RCC 7860 (cell line): ENCODE measurements around the gene ENO4.

Experiments
- DNase-seq: peaks from one replicate; pipeline ENCODE4 v3.0.0-alpha.2; 2015; ENCODE audit warnings: low spot score
- FAIRE-seq: peaks from 2 replicates; lab custom pipeline; 2012; peaks lifted over from hg19 to GRCh38; lab: Jason Lieb, UNC

Gene ENO4

GRCh38 chr10:116849248-116850057, at the start of gene ENO4:
TSS of gene ENO4 (plus strand) at chr10:116849499. CDS start at chr10:116849567, 68 bp downstream.
- DNase-seq, result peak; percentile 76
- FAIRE-seq, result no peak

- FAIRE-seq, result no peak
- DNase-seq, result no peak
Measured at GRCh38 chr10:116800286-116800929, 48.9 kb upstream of the ENO4 start.

- FAIRE-seq (no peak), DNase-seq (no peak)
Measured at GRCh38 chr10:116801658-116802057, 47.6 kb upstream of the ENO4 start.

- DNase-seq (no peak), FAIRE-seq (no peak)
Measured at GRCh38 chr10:116802474-116802873, 46.8 kb upstream of the ENO4 start.

GRCh38 chr10:116802876-116803275, 46.4 kb upstream of the ENO4 start:
- DNase-seq, result no peak
- FAIRE-seq, result no peak

GRCh38 chr10:116803451-116804249, 45.6 kb upstream of the ENO4 start:
- no peak for FAIRE-seq
- no peak for DNase-seq

- no peak for FAIRE-seq
Measured at GRCh38 chr10:116808706-116809105, 40.6 kb upstream of the ENO4 start.

GRCh38 chr10:116809483-116810119, 39.7 kb upstream of the ENO4 start:
- DNase-seq (no peak), FAIRE-seq (no peak)

More at GRCh38 chr10:116808706-116809105, 40.6 kb upstream of the ENO4 start:
- DNase-seq, result no peak

- no peak for FAIRE-seq
- no peak for DNase-seq
Measured at GRCh38 chr10:116810120-116810500, 39.2 kb upstream of the ENO4 start.

- no peak for FAIRE-seq
- DNase-seq, result no peak
Measured at GRCh38 chr10:116810895-116811294, 38.4 kb upstream of the ENO4 start.

GRCh38 chr10:116811691-116812090, 37.6 kb upstream of the ENO4 start:
- DNase-seq, result no peak
- no peak for FAIRE-seq

GRCh38 chr10:116815641-116816415, 33.5 kb upstream of the ENO4 start:
- DNase-seq, result peak; percentile 84
- FAIRE-seq, result peak; percentile 89

- FAIRE-seq (no peak), DNase-seq (no peak)
Measured at GRCh38 chr10:116817178-116817577, 32.1 kb upstream of the ENO4 start.

GRCh38 chr10:116817780-116818343, 31.4 kb upstream of the ENO4 start:
- DNase-seq (no peak), FAIRE-seq (no peak)

- no peak for DNase-seq
- FAIRE-seq, result no peak
Measured at GRCh38 chr10:116819999-116820677, 29.2 kb upstream of the ENO4 start.

GRCh38 chr10:116825901-116826300, 23.4 kb upstream of the ENO4 start:
- FAIRE-seq, result no peak
- DNase-seq, result no peak

- DNase-seq (peak; percentile 92), FAIRE-seq (peak; percentile 96)
Measured at GRCh38 chr10:116826803-116827202, 22.5 kb upstream of the ENO4 start.

- no peak for DNase-seq
- FAIRE-seq, result no peak
Measured at GRCh38 chr10:116827214-116827671, 22.1 kb upstream of the ENO4 start.

GRCh38 chr10:116828116-116828515, 21.2 kb upstream of the ENO4 start:
- FAIRE-seq (no peak), DNase-seq (no peak)
